HG03521 (cell line): ENCODE data around the gene EOLA1.
A peak's percentile ranks its signal among the peaks of the same experiment; 100 is the strongest.
"Not testable (repeated sequence)": the region's sequence is repeated elsewhere in the genome, so short reads cannot be mapped to it uniquely, and the experiment has no call there.

Experiments
- ATAC-seq: cut with Tn5 transposase; IDR thresholded peaks from one replicate; pipeline ENCODE4 v1.9.1; 2021; ENCODE audit warnings: mild to moderate bottlenecking, moderate library complexity; ENCODE audit not compliant: unreplicated experiment

The EOLA1 gene

DNA sequence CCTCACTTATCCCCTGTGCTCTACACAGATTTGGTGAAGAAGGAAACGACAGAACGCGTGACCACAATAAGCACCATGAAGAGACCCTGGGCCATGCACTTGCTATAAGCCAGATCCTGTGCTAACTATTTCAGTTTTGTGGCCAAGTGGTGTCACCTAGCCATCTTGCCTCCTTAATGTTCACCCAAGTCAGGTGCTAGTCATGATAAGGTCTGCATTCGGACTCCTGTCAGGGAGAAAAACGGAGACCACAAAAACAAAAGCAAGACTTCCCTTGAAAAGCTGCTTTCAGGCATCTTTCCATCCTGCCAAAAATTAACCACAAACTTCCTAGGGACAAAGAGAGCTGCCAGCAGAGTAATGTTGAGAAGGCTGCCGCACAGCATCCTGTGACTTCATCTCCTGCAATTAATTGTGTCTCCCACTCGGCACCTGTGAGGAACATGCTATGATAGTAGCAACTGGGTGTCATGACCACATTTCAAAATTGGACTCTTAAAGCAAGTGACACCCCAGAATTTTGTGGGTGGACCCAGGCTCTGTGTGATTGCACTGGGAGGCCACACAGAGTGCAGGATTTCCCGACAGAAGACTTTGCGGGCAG, 26.9 kb upstream of the EOLA1 start:
- no peak for ATAC-seq

DNA sequence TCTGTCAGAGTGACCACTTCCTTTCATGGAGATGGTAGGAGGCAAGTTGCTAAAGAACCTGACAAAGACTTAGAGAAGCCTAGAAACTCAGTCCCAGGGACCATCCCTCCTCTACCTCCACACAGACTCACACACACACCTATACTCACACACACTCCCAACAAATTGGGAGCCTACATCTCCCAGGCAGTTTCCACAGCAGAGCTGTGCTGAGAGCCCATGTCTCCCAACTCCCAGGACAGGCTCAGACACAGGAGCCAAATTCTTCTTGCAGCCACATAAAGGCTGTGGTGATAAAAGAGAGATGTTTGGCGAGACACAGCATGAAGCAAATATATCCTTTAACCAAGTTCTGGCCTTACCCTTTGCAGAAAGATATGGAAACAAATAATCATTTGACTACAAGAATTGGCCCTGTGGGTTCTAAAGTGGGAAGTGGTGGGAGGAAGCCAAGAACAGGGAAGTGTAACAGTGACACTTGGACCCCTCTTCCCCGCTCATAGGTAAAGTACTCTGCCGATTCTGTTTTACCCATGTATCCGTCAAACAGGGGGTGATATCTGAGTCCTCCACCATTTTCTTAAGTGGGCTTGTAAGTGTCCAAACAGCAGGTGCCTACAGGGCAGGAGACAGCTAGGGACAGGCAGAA, 24.7 kb upstream of the EOLA1 start:
- ATAC-seq, result no peak

DNA sequence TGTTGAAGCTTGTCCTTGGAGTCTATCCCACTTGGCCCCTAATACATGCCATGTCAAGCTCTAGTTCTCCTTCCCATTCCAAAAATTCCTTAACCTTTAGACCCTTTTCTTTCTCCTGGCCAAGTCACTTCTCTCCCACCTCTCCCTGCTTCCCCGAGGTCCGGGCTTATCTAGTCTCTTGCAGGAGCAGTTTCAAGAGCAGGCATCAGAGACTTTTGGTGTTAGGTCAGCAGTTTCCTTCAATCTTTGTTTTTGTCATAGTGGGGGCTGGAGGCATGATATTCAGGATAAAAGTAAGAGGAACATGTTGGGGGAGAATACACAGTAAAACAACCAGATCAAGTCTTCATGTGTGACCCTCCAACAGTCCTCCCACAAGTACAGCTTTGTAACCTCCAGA, 24.2 kb upstream of the EOLA1 start:
- no peak for ATAC-seq

DNA sequence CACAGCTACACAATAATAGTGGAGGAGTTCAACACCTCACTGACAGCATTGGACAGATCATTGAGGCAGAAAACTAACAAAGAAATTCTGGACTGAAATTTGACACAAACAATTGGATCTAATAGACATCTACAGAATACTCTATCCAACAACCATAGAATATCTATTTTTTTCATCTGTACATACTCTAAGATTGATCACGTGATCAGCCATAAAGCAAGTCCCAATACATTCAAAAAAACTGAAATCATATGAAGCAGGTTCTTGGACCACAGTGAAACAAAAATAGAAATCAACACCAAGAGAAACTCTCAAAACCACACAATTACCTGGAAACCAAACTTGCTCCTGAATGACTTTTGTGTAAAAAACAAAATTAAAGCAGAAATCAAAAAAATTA, 23.5 kb upstream of the EOLA1 start:
- no peak for ATAC-seq

- ATAC-seq, result no peak
Measured at GRCh38 chrX:149518236-149518635, 22.6 kb upstream of the EOLA1 start.

GRCh38 chrX:149520636-149521277, 20.1 kb upstream of the EOLA1 start:
- ATAC-seq, result not testable (repeated sequence)

GRCh38 chrX:149521438-149521837, 19.4 kb upstream of the EOLA1 start:
- ATAC-seq, result no peak

DNA sequence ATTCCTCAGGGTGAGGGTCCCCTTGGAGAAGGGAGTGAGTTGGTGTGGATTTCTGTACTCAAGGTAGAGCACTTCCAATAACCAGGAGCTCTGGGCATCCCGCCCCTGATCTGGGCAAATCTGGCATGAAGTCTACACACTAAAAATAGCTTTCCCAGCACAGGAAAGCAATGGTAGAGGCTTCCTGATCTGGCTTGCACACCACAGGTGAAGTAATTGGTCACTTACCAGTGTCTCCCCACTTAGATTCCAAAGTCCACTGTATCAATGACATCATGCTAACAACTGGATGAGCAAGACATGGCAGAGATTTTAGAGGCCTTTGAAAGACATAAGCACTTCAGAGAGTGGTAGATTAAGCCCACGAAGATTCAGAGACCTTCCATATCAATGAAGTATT, 17.9 kb upstream of the EOLA1 start:
- no peak for ATAC-seq

GRCh38 chrX:149525389-149525788, 15.4 kb upstream of the EOLA1 start:
- peak; percentile 91 for ATAC-seq

- peak; percentile 35 for ATAC-seq
Measured at GRCh38 chrX:149525903-149526302, 14.9 kb upstream of the EOLA1 start.

DNA sequence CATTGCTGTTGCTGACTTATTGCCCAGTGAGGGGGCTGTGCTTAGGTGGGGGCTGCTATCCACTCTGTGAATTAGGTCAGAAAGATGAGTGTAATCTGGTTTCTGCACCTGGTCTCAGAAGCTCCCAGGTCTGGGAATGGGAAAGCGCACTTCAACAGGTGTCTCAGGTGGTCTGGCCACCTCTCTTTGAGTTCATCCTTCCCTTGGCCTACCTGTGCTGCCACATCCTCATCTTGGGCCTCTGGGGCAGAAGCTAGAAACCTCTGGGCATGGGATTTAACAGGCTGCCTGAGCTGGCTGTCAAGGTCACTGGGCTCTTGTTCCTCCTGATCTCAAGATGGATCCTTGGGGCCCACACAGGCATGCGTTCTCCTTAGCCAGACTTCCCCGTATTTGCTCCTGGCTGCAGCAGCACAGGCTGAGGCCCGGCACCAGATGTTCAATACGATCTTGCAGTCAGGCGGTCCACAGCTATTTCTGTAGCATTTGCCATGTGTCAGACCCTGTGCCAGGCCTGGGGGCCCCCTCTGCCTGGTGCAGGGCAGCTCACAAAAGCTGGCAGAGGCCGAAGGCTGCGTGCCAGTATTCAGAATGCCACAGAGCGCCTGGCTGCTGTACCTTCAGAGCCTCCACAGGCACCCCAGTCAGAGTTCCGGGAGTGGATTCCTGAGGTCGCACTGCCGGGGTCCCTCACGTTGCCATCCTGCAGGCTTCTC, 14.3 kb upstream of the EOLA1 start:
- ATAC-seq, result not testable (repeated sequence)

GRCh38 chrX:149527705-149528104, 13.1 kb upstream of the EOLA1 start:
- ATAC-seq, result no peak

DNA sequence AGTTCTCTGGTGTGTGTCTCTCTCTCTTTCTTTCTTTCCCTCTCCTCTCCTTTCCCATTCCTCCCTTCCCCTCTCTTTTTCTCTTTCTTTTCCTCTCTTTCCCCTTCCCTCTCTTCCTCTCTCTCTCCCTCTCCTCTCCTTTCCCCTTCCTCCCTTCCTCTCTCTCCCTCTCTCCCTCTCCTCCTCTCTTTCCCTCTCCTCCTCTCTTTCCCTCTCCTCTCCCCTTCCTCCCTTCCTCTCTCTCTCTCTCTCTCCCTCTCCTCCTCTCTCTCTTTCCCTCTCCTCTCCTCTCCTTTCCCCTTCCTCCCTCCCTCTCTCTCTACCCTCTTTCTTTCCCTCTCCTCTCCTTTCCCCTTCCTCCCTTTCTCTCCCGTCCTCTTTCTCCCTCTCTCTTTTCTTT, 12.4 kb upstream of the EOLA1 start:
- no peak for ATAC-seq

DNA sequence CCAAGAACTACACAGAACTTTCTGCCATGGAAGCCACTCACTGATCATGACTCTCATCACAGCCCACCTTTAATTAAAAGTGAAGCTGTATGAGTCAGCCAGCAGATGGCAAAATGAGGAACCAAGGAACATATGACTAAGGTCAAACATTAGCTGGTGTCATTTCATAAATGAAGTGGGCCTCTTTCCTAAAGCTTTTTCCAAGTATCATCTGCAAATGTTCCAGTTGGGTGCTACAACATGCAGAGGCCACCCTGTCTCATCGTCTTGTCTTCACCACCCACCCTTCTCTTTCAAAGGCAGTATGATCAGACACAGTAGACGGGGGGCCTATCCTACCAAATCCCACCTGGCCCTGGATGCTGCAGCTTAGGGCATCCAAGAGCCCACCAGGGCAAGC, 9.2 kb upstream of the EOLA1 start:
- ATAC-seq, result peak; percentile 78

GRCh38 chrX:149532868-149533267, 7.9 kb upstream of the EOLA1 start:
- not testable (repeated sequence) for ATAC-seq

- not testable (repeated sequence) for ATAC-seq
Measured at GRCh38 chrX:149533999-149534398, 6.8 kb upstream of the EOLA1 start.

DNA sequence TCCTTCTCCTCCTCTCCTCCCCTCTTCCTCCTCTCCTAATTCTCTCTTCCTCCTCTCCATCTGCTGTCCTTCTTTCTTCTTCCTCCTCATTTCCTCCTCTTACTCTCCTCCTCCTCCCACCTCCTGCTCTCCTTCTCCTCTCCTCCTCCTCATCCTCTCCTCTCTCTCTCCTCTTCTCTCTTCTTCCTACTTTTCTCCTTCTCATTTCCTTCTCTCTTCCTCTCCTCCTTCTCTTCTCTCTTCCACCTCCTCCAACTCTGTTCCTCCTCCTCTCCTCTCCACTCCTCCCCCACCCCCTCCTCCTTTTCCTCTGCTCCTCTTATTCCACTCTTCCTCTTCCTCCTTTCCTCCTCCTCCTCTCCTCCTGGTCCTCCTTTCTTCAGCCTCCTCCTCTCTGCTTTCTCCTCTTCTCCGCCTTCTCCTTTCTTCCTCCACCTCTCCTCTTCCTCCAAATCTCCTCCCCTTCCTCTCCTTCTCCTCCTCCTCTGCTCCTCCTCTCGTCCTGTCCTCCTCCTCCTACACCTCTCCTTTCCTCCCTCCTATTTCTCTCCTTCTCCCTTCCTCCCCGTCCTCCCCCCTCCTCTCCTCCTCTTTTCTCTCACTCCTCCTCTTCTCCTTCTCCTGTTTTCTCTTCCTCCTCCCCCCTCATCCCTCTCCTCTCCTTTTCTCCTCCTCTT, 5.7 kb upstream of the EOLA1 start:
- not testable (repeated sequence) for ATAC-seq

DNA sequence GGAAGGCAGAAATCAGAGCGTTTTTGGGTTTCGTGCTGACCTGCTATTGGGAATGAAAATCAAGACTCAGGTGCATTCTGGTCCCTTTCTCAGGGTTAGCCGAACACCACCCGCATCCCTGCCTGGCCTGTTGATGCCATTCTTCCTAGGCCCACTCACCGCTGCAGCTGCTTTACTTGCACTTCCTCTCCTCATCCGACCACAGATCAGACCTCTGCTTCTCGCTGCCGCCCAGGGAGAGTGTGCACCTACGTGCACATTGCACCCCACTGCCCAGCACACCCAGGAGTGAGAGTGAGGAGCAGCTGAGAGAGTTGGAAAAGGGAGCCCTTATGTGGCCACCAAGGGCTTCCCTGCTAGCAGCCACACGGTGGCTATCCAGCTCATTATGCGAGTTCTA, 3.3 kb upstream of the EOLA1 start:
- not testable (repeated sequence) for ATAC-seq

GRCh38 chrX:149539283-149540130, 1.3 kb upstream of the EOLA1 start:
- peak; percentile 30 for ATAC-seq

DNA sequence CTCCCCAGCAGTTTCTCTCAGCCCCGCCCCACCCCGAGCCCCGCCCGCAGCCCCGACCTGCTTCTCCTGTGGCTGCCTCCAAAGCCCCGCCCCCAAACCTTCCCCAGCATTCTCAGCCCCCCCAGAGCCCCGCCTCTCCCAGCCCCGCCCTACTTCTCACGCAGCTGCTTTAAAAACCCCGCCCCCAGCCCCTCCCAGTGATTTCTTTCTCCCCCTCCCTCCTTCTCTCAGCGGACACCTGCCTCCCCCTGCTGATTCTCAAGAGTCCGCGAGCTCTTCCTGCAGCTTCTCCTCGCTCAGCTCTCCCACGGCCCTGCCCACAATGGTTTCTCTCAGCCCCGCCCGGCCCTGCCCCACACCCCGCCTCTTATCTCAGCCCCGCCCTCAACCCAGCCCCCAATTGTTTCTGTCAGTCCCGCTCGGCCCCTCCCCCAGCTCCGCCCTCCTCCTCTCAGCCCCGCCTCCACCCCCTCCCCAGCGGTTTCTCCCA, 636 bp upstream of the EOLA1 start:
- peak; percentile 21 for ATAC-seq
